Keratinocyte (primary cell): ENCODE results near the gene NEK9.

Experiments used
- EZH2 ChIP-seq: IDR thresholded peaks from one replicate; pipeline ENCODE4 v1.6.1; 2012; ENCODE audit warnings: inconsistent platforms, mild to moderate bottlenecking, low read length, moderate library complexity
- TF ChIP-seq, protein P1 (sequence below), 3 experiments: IDR thresholded peaks in 1 of 3; conservative IDR thresholded peaks in 1 of 3; optimal IDR thresholded peaks in 1 of 3; 2 replicates in 2 of 3; 3 replicates in 1 of 3; pipeline versions ENCODE3 to v1.5.1; 2011; ENCODE audit warnings: low read length in 3 of 3, mild to moderate bottlenecking in 3 of 3, moderate library complexity in 2 of 3, control low read depth in 1 of 3, inconsistent platforms in 1 of 3; ENCODE audit not compliant: insufficient read depth in 2 of 3; ENCODE audit errors: extremely low read depth in 1 of 3

DNA sequence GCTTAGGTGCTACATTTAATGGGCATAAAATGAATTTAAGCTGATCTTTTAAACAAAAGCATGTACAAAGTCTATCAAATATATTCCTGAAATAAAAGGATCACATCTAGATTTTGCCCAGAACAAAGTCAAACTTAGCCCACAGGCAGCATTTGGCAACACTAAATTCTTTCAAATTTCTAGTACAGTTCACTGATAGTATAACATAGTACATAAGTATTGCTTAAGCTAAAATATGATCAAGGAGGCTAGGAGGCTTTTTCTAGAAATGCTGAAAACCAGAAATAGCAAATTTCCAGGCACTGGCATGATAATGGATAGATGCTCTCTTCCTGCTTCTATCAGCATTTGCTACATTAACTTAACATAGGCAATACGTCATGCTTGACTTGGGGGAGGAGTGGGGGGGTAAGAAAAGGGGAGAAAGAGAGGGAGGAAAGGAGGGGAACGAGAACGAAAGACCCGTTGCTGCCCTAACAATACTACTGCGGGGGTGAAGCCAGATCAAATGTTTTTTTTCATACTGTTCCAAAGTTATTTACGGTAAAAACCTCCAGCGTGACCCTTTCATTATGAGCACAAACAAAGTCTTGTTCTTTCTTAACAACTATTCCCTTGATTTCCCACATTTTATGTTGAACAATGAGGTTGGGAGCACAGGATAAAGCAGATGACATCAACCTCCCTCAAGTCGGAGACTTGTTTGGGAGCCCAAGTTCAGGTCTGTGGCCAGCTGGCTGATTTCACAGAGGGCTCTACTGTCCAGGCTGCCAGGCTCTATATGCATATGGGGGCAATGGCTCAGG, 38.9 kb upstream of the NEK9 start:
- TF ChIP-seq, protein P1, sequence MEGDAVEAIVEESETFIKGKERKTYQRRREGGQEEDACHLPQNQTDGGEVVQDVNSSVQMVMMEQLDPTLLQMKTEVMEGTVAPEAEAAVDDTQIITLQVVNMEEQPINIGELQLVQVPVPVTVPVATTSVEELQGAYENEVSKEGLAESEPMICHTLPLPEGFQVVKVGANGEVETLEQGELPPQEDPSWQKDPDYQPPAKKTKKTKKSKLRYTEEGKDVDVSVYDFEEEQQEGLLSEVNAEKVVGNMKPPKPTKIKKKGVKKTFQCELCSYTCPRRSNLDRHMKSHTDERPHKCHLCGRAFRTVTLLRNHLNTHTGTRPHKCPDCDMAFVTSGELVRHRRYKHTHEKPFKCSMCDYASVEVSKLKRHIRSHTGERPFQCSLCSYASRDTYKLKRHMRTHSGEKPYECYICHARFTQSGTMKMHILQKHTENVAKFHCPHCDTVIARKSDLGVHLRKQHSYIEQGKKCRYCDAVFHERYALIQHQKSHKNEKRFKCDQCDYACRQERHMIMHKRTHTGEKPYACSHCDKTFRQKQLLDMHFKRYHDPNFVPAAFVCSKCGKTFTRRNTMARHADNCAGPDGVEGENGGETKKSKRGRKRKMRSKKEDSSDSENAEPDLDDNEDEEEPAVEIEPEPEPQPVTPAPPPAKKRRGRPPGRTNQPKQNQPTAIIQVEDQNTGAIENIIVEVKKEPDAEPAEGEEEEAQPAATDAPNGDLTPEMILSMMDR (optimal IDR thresholded peaks at IDR 0.05 in 1 of 3, IDR thresholded peaks at IDR 0.05 in 1 of 3, conservative IDR thresholded peaks at IDR 0.05 in 1 of 3; ENCODE audit: extremely low read depth in 1 of 3, insufficient read depth in 2 of 3, low read length in 3 of 3): no peak
- TF ChIP-seq EZH2: no peak
